Activated naive CD8-positive, alpha-beta T cell treated with anti-CD3 and anti-CD28 coated beads, Interleukin-2, amount 50 U/mL, for 24 hours (primary cell): Measurements from ENCODE around the gene OR6J1.
A peak's percentile ranks its signal among the peaks of the same experiment; 100 is the strongest.
"Not testable (repeated sequence)": the region's sequence is repeated elsewhere in the genome, so short reads cannot be mapped to it uniquely, and the experiment has no call there.

ENCODE experiments used
- ATAC-seq: fragments of 150-1000 bp; cut with Tn5 transposase; one replicate; pipeline ENCODE4 v1.10.0; 2021
- DNase-seq: peaks from one replicate; pipeline ENCODE4 v3.0.0; 2021
- H3K27ac Mint-ChIP-seq: one replicate; pipeline ENCODE4 v1.8.0; 2021; ENCODE audit warnings: mild to moderate bottlenecking, mixed read lengths
- H3K27me3 Mint-ChIP-seq: one replicate; pipeline ENCODE4 v1.8.0; 2021; ENCODE audit warnings: mixed read lengths
- H3K36me3 Mint-ChIP-seq: one replicate; pipeline ENCODE4 v1.8.0; 2021; ENCODE audit warnings: low read depth, mixed read lengths
- H3K4me1 Mint-ChIP-seq: one replicate; pipeline ENCODE4 v1.8.0; 2021; ENCODE audit warnings: mixed read lengths
- H3K4me3 Mint-ChIP-seq: one replicate; pipeline ENCODE4 v1.8.0; 2021; ENCODE audit warnings: mild to moderate bottlenecking, moderate library complexity, mixed read lengths
- H3K9me3 Mint-ChIP-seq: one replicate; pipeline ENCODE4 v1.8.0; 2021; ENCODE audit warnings: mixed read lengths

OR6J1 gene

GRCh38 chr14:22588526-22589095 is 55.5 kb downstream of the OR6J1 start:
- Mint-ChIP-seq H3K36me3 (peaks cover 29% of the 10 kb centered on the region), H3K27me3 (peaks cover 3% of the 10 kb centered on the region), H3K4me1 (peaks cover 78% of the 10 kb centered on the region), H3K9me3 (no peaks in the 10 kb centered on the region), H3K27ac (peak overlapping the region; percentile 96), H3K4me3 (peak overlapping the region; percentile 92)
- ATAC-seq (peak; percentile 12), DNase-seq (no peak)

GRCh38 chr14:22587677-22588422 is 56.3 kb downstream of the OR6J1 start:
- not testable (repeated sequence) for H3K9me3 Mint-ChIP-seq, DNase-seq, ATAC-seq, H3K27me3 Mint-ChIP-seq
- Mint-ChIP-seq H3K27ac (peak overlapping the region; percentile 96), H3K4me3 (peak overlapping the region; percentile 92), H3K4me1 (peaks cover 85% of the 10 kb centered on the region), H3K36me3 (peaks cover 34% of the 10 kb centered on the region)

- Mint-ChIP-seq H3K27ac (peak overlapping the region; percentile 96), H3K4me1 (peaks cover 86% of the 10 kb centered on the region), H3K9me3 (no peaks in the 10 kb centered on the region), H3K36me3 (peaks cover 35% of the 10 kb centered on the region), H3K27me3 (peaks cover 3% of the 10 kb centered on the region), H3K4me3 (peak overlapping the region; percentile 92)
- DNase-seq (no peak), ATAC-seq (no peak)
These were observed 56.9 kb downstream of the OR6J1 start for GRCh38 chr14:22587247-22587646.

- peaks cover 43% of the 10 kb centered on the region for H3K36me3 Mint-ChIP-seq
These were observed 60.2 kb downstream of the OR6J1 start for GRCh38 chr14:22583994-22584393.

More at GRCh38 chr14:22583994-22584393, 60.2 kb downstream of the OR6J1 start:
- H3K27ac Mint-ChIP-seq = peak overlapping the region; percentile 64
- H3K4me1 Mint-ChIP-seq = peaks cover 84% of the 10 kb centered on the region
- peak overlapping the region; percentile 51 for H3K4me3 Mint-ChIP-seq
- ATAC-seq = peak; percentile 58
- no peak for DNase-seq
- peaks cover under 1% of the 10 kb centered on the region for H3K27me3 Mint-ChIP-seq
- no peaks in the 10 kb centered on the region for H3K9me3 Mint-ChIP-seq
